Raji (cell line): ENCODE measurements around the gene MEAF6.

Experiments used
- POLR2A ChIP-seq: IDR thresholded peaks from 2 replicates; pipeline ENCODE4 v1.6.1; 2011; ENCODE audit warnings: low read depth, low read length, control low read depth; ENCODE audit not compliant: insufficient read depth

MEAF6 gene

GRCh38 chr1:37471345-37472231 is 43.0 kb downstream of the MEAF6 start:
- no peak for TF ChIP-seq POLR2A

GRCh38 chr1:37469386-37469785 is 45.2 kb downstream of the MEAF6 start:
- TF ChIP-seq POLR2A = no peak

GRCh38 chr1:37468037-37468436 is 46.5 kb downstream of the MEAF6 start:
- TF ChIP-seq POLR2A = no peak

- no peak for TF ChIP-seq POLR2A
Observed at GRCh38 chr1:37465593-37466517, 48.7 kb downstream of the MEAF6 start.

GRCh38 chr1:37464443-37464842 is 50.1 kb downstream of the MEAF6 start:
- TF ChIP-seq POLR2A = no peak

- TF ChIP-seq POLR2A = no peak
Observed at GRCh38 chr1:37461698-37462436, 52.7 kb downstream of the MEAF6 start.

- no peak for TF ChIP-seq POLR2A
Observed at GRCh38 chr1:37458551-37458950, 56.0 kb downstream of the MEAF6 start.

GRCh38 chr1:37456614-37457013 is 58.0 kb downstream of the MEAF6 start:
- TF ChIP-seq POLR2A = no peak

GRCh38 chr1:37455516-37455915 is 59.0 kb downstream of the MEAF6 start:
- TF ChIP-seq POLR2A = no peak

GRCh38 chr1:37453647-37454046 is 60.9 kb downstream of the MEAF6 start:
- TF ChIP-seq POLR2A = no peak

- no peak for TF ChIP-seq POLR2A
Observed at GRCh38 chr1:37452416-37452815, 62.1 kb downstream of the MEAF6 start.

GRCh38 chr1:37449936-37450335 is 64.6 kb downstream of the MEAF6 start:
- TF ChIP-seq POLR2A = no peak

GRCh38 chr1:37448691-37449417 is 65.7 kb downstream of the MEAF6 start:
- TF ChIP-seq POLR2A = no peak

- no peak for TF ChIP-seq POLR2A
Observed at GRCh38 chr1:37448185-37448584, 66.4 kb downstream of the MEAF6 start.
